ENCODE data around the gene MYCBP.

DNA sequence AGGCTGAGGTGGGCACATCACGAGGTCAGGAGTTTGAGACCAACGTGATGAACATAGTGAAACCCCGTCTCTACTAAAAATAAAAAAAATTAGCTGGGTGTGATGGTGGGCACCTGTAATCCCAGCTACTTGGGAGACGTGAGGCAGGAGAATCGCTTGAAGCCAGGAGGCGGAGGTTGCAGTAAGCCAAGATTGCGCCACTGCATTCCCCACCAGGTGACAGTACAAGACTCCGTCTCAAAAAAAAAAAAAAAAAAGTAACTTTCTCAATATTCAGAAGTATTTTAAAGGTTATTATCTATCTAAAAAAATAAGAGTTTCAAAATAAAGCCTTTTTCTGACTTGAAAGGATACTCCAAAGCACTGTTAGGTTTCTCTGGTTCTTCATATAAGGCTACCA lies 5.9 kb downstream of the MYCBP start:
- TF ChIP-seq, protein P1, sequence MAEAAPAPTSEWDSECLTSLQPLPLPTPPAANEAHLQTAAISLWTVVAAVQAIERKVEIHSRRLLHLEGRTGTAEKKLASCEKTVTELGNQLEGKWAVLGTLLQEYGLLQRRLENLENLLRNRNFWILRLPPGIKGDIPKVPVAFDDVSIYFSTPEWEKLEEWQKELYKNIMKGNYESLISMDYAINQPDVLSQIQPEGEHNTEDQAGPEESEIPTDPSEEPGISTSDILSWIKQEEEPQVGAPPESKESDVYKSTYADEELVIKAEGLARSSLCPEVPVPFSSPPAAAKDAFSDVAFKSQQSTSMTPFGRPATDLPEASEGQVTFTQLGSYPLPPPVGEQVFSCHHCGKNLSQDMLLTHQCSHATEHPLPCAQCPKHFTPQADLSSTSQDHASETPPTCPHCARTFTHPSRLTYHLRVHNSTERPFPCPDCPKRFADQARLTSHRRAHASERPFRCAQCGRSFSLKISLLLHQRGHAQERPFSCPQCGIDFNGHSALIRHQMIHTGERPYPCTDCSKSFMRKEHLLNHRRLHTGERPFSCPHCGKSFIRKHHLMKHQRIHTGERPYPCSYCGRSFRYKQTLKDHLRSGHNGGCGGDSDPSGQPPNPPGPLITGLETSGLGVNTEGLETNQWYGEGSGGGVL (tag by site-specific recombination; IDR thresholded peaks at IDR 0.05), result no peak
- TF ChIP-seq, protein P2, sequence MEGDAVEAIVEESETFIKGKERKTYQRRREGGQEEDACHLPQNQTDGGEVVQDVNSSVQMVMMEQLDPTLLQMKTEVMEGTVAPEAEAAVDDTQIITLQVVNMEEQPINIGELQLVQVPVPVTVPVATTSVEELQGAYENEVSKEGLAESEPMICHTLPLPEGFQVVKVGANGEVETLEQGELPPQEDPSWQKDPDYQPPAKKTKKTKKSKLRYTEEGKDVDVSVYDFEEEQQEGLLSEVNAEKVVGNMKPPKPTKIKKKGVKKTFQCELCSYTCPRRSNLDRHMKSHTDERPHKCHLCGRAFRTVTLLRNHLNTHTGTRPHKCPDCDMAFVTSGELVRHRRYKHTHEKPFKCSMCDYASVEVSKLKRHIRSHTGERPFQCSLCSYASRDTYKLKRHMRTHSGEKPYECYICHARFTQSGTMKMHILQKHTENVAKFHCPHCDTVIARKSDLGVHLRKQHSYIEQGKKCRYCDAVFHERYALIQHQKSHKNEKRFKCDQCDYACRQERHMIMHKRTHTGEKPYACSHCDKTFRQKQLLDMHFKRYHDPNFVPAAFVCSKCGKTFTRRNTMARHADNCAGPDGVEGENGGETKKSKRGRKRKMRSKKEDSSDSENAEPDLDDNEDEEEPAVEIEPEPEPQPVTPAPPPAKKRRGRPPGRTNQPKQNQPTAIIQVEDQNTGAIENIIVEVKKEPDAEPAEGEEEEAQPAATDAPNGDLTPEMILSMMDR (tag by site-specific recombination; IDR thresholded peaks at IDR 0.05), result no peak
- TF ChIP-seq, protein P3, sequence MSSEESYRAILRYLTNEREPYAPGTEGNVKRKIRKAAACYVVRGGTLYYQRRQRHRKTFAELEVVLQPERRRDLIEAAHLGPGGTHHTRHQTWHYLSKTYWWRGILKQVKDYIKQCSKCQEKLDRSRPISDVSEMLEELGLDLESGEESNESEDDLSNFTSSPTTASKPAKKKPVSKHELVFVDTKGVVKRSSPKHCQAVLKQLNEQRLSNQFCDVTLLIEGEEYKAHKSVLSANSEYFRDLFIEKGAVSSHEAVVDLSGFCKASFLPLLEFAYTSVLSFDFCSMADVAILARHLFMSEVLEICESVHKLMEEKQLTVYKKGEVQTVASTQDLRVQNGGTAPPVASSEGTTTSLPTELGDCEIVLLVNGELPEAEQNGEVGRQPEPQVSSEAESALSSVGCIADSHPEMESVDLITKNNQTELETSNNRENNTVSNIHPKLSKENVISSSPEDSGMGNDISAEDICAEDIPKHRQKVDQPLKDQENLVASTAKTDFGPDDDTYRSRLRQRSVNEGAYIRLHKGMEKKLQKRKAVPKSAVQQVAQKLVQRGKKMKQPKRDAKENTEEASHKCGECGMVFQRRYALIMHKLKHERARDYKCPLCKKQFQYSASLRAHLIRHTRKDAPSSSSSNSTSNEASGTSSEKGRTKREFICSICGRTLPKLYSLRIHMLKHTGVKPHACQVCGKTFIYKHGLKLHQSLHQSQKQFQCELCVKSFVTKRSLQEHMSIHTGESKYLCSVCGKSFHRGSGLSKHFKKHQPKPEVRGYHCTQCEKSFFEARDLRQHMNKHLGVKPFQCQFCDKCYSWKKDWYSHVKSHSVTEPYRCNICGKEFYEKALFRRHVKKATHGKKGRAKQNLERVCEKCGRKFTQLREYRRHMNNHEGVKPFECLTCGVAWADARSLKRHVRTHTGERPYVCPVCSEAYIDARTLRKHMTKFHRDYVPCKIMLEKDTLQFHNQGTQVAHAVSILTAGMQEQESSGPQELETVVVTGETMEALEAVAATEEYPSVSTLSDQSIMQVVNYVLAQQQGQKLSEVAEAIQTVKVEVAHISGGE (tag by site-specific recombination; conservative IDR thresholded peaks at IDR 0.05; ENCODE audit: low read depth), result no peak
- TF ChIP-seq ZNF660 (tag by site-specific recombination; IDR thresholded peaks at IDR 0.05) (no peak), ZNF501 (tag by site-specific recombination; IDR thresholded peaks at IDR 0.05) (no peak), TRIM28 (IDR thresholded peaks at IDR 0.05; ENCODE audit: borderline replicate concordance, low read length) (no peak), ZFP3 (tag by site-specific recombination; IDR thresholded peaks at IDR 0.05; ENCODE audit: low read depth) (no peak), ZNF777 (tag by site-specific recombination; IDR thresholded peaks at IDR 0.05; ENCODE audit: borderline replicate concordance) (no peak), ZNF571 (tag by site-specific recombination; IDR thresholded peaks at IDR 0.05) (no peak)
- TF ChIP-seq, protein P4, sequence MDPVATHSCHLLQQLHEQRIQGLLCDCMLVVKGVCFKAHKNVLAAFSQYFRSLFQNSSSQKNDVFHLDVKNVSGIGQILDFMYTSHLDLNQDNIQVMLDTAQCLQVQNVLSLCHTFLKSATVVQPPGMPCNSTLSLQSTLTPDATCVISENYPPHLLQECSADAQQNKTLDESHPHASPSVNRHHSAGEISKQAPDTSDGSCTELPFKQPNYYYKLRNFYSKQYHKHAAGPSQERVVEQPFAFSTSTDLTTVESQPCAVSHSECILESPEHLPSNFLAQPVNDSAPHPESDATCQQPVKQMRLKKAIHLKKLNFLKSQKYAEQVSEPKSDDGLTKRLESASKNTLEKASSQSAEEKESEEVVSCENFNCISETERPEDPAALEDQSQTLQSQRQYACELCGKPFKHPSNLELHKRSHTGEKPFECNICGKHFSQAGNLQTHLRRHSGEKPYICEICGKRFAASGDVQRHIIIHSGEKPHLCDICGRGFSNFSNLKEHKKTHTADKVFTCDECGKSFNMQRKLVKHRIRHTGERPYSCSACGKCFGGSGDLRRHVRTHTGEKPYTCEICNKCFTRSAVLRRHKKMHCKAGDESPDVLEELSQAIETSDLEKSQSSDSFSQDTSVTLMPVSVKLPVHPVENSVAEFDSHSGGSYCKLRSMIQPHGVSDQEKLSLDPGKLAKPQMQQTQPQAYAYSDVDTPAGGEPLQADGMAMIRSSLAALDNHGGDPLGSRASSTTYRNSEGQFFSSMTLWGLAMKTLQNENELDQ (tag by site-specific recombination; IDR thresholded peaks at IDR 0.05; ENCODE audit: low read depth), result no peak
